NCI-H748 (cell line): Measurements from ENCODE around the gene KMT5B.

ENCODE experiments used
- DNase-seq: peaks from one replicate; lab custom pipeline; 2025; ENCODE audit not compliant: unreplicated experiment; lab: John Stamatoyannopoulos, UW

KMT5B gene

GRCh38 chr11:68120273-68121066 lies 92.6 kb downstream of the KMT5B start:
- peak; percentile 72 for DNase-seq

DNA sequence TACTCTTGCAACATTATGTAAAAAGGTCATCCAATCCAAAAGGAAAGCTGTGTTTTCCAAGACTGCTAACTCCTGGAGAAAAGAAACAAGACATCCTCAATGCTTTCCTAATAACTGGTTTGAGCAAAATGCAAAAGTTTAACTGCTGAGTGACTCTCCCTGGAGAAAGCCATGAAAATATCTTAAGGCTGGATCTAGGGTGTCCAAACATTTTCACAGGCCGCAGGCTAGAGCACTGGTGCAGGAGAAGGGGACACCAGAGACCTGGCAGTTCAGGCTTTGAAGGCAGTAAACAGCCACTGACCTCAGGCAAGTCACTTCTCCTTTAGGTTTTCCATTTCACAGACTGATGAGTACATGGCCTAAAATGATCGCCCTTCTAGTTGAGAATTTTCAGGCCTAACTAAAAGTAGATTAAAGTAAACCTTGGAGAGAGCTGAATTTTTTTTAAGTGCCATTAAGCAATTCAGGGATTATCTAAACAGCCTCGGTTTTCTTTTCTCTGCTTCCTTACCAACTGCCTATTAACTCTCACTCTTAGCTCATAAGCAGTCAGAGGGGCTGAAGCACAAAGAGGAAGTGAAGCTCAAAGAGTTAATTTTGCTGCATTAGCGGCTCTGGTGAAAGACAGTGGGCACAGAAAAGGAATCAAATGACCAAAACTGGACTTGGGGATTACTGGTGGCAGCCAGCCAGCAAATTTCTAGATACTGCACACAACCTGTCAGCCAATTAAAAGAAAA lies 94.2 kb downstream of the KMT5B start:
- peak; percentile 35 for DNase-seq

DNA sequence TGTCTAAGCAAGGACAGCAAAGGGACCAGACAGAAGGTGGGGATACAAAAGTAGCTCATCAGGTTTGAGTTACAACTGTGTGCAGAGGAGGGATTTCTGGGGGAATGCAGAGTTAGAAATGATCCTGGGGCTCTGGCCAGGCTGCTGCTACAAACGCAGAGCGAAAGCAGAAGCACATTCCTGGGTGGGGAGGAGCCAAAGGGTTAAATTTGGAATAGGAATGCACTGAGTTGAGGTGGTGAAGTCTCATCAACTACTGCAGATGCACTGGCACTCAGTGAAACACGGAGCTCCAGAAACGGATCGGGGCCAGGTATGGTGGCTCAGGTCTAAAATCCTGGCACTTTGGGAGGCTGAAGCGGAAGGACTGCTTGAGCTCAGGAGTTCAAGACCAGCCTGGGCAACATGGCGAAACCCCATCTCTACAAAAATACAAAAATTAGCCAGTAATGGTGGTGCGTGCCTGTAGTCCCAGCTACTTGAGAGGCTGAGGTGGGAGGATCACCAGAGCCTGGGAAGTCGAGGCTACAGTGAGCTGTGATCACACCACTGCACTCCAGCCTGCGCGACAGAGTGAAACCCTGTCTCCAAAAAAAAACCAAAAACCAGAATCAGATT lies 95.1 kb downstream of the KMT5B start:
- no peak for DNase-seq

DNA sequence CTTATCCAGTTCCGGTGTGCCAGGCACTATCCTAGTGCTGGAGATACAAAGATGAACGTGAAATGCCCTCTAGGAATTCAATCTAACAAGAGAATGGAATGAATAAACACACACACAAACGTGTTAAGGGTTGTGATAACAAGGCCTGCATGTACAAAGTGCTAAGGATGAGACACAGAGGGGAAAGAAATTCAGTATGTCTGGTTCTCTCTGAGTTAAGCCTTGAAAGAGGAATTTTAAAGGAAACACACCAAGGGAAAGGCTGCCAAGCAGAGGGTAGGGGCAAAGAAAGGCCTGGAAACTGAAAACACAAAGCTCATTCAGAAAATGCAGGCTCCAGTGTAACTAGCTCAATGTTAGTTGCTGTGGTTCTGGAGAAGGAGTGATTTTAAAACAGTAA lies 96.1 kb downstream of the KMT5B start:
- DNase-seq, result no peak

DNA sequence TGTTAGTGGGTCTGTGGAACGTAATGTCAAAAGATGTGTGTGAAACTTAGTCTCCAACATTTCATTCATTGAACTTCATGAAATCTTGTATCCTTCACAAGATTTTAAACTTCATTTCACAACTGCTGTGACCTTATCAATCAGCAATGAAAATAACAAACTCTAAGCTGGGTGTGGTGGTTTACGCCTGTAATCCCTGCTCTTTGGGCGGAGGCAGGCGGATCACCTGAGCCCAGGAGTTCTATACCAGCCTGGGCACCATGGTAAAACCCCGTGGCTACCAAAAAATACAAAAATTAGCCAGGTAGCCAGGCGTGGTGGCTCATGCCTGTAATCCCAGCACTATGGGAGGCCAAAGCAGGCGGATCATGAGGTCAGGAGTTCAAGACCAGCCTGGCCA lies 97.0 kb downstream of the KMT5B start:
- DNase-seq, result no peak

- no peak for DNase-seq
Observed at GRCh38 chr11:68115285-68115684, 97.8 kb downstream of the KMT5B start.

DNA sequence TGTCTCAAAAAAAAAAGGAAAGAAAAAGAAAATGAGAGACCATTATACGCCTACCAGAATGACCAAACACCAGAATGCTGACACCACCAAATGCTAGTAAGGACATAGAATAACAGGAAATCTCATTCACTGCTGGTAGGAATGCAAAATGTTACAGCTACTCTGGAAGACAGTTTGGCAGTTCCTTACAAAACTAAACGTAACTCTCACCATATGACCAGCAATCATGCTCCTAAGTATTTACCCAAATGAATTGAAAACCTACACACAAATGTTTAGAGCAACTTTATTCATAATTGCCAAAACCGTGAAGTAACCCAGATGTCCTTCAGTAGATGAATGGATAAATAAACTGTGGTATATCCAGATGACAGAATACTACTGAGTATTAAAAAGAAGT lies 99.1 kb downstream of the KMT5B start:
- no peak for DNase-seq

DNA sequence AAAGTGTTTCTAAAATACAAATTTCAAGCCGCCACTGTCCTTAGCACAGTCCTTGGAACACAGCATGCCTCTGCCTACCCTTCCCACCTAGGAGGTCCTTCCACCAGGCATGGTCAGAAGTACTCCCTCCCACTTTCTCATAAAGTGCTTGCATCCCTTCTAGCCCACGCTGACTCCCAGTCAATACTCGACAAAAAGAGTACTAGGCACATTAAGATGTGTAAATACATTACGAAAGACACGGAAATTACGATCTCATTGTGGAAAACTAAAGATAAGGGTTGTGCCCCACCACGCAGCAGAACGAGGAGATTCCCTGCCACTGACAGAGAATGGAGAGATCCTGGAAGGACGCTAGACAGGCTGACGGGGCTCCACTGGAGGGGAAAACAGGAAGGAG lies 105.4 kb downstream of the KMT5B start:
- no peak for DNase-seq

DNA sequence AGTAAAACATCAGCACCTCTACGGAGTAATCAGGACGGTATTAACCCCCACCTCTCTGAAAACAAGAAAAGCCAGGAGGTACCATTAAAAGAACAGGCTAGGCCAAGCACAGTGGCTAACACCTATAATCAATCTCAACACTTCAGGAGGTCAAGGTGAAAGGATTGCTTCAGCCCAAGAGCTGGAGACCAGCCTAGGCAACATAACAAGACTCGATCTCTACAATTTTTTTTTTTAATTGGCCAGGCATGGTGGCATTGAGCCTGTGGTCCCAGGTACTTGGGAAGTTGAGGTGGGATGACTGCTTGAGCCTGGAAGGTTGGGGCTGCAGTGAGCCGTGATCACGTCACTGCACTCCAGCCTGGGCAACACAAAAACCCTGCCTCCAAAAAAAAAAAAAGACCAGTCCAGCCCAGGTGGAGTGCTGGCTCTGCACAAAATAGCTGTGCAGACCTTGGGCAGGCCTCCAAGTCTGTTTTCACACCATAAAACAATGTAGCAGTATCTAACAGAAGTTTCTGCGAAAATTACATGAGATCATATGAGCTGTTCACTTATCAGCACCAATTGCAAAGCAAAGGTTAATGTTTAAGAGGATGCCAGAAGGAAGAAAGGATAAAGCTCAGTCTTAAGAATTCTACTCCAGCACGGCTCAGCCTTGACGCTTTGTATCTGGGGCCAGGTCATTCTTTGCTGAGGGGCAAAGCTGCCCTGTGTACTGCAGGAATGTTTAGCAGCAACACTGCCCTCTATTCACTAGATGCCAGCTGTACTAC lies 106.7 kb downstream of the KMT5B start:
- DNase-seq, result no peak
